HepG2 (cell line): ENCODE results near the gene TXNL4B. TPM values are rescaled to one million over a fixed set of nuclear protein-coding genes. Genes with fewer than 3 reads are reported as not detected.

ENCODE experiments used
- CAMTA2 ChIP-seq: sonication (generic); formaldehyde crosslinking; IDR thresholded peaks from 2 replicates; pipeline ENCODE4 v1.4.0; 2020; ENCODE audit warnings: mild to moderate bottlenecking, missing genetic modification reagents, borderline replicate concordance
- KDM5B ChIP-seq: sonication (generic); formaldehyde crosslinking; IDR thresholded peaks from 2 replicates; pipeline ENCODE4 v1.4.0; 2020; ENCODE audit warnings: missing genetic modification reagents, mild to moderate bottlenecking, borderline replicate concordance
- MEIS1 ChIP-seq: sonication (generic); formaldehyde crosslinking; IDR thresholded peaks from 2 replicates; pipeline ENCODE4 v1.9.0; 2021; ENCODE audit warnings: mild to moderate bottlenecking, missing genetic modification reagents, moderate library complexity, borderline replicate concordance
- MLX ChIP-seq: IDR thresholded peaks from 2 replicates; pipeline ENCODE4 v1.6.1; 2016
- MXI1 ChIP-seq: IDR thresholded peaks from 3 replicates; pipeline ENCODE4 v1.6.1; 2012; ENCODE audit warnings: low read depth, low read length, inconsistent platforms, borderline replicate concordance
- POGZ ChIP-seq: sonication (generic); formaldehyde crosslinking; IDR thresholded peaks from 2 replicates; pipeline ENCODE4 v1.4.0; 2020; ENCODE audit warnings: mild to moderate bottlenecking, missing genetic modification reagents
- TBX2 ChIP-seq: sonication (generic); formaldehyde crosslinking; IDR thresholded peaks from 2 replicates; pipeline ENCODE4 v1.5.0; 2020; ENCODE audit warnings: missing genetic modification reagents, mild to moderate bottlenecking, borderline replicate concordance
- ZMYM4 ChIP-seq: sonication (generic); formaldehyde crosslinking; IDR thresholded peaks from 2 replicates; pipeline ENCODE4 v1.8.1; 2023; ENCODE audit warnings: mild to moderate bottlenecking, missing genetic modification reagents
- ZNF33B ChIP-seq: sonication (generic); formaldehyde crosslinking; IDR thresholded peaks from 2 replicates; pipeline ENCODE4 v1.5.1; 2020; ENCODE audit warnings: mild to moderate bottlenecking, missing genetic modification reagents
- ZNF407 ChIP-seq: sonication (generic); formaldehyde crosslinking; IDR thresholded peaks from one replicate; pipeline ENCODE4 v1.5.1; 2020; ENCODE audit warnings: mild to moderate bottlenecking, missing genetic modification reagents; ENCODE audit errors: not compliant biosample characterization
- ZNF564 ChIP-seq: sonication (generic); formaldehyde crosslinking; IDR thresholded peaks from 2 replicates; pipeline ENCODE4 v1.8.1; 2023; ENCODE audit warnings: mild to moderate bottlenecking, missing genetic modification reagents
- ZNF709 ChIP-seq: sonication (generic); formaldehyde crosslinking; IDR thresholded peaks from 2 replicates; pipeline ENCODE4 v1.5.0; 2020; ENCODE audit warnings: mild to moderate bottlenecking, missing genetic modification reagents
- polyA plus RNA-seq, 8 experiments: library from polyadenylated mRNA; depleted of rRNA in 3 of 8; stranded (reverse) in 7 of 8; unstranded in 1 of 8; fragments of >200 nt; fragmentation: Illumina TruSeq in 4 of 8; extraction: Trizol in 4 of 8; gene quantifications; 2 replicates each; pipeline versions ENCODE4 v1.2.1 to v1.2.3, GENCODE V29; 2011 to 2016; ENCODE audit warnings: low read depth in 4 of 8, missing spikeins in 1 of 8, mixed read lengths in 1 of 8; ENCODE audit not compliant: insufficient read depth in 1 of 8
- total RNA-seq, 5 experiments: library from RNA; depleted of rRNA; stranded (reverse); fragments of >200 nt; fragmentation: Illumina TruSeq; extraction: Trizol; gene quantifications; 2 replicates each; pipeline ENCODE4 v1.2.3, GENCODE V29; 2016; ENCODE audit warnings: low read depth in 1 of 5

Gene TXNL4B
- total and polyA plus RNA-seq, 2 of the 13 experiments (the other 11 are each of a cell fraction or from before 2014, with no cell fraction given), result 17.4 to 18.3 TPM

DNA sequence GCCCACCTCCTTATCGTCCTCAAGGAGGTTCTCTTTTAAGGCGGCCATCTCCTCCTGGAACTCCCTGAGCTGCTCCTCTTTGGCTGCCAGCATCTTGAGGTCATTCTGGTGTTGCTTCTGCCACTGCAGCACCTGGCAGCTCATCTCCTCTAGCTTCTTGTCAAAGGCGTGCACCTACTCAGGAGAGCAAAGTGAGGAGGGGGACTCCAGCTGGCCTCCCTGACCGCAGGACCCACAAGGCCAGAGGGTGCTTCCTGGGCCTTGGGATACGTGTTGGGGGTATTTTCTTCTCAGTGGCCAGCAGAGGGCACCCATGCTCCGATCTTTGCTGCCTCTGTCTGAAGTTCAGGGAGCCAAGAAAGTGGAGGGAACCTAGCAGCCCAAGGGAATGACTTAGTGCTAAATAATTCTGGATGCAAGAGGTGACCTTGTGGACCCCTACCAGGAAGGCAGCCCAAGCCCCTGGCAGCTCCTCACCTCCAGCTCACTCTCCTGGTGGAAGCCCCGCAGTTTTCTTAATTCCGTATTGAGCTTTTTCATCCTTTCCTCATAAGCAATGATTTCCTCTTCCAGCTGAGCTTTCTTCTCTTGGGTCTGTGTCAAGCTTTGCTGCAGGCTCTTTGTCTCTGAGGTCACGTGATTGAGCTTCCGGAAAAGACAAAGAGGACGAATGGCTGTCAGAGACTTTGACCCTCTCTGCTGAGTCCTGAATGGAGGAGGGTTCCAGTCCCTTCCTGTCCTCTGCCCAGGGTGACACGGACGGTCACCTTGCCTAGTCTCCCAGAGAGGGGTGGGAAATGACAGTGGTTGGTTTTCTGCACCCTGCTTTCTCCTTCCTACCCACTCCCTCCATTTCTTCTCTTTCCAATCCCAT lies 31.6 kb upstream of the TXNL4B start (continued):
- TF ChIP-seq ZNF407 (CRISPR knock-in tag) (peak; percentile 35), ZNF33B (CRISPR knock-in tag) (0 out of 2 replicates have a peak, but pooled peaks have one; percentile 28), KDM5B (peak; percentile 23; the same call in 1 of the 2 replicates), ZMYM4 (peak; percentile 82), MEIS1 (CRISPR knock-in tag) (0 out of 2 replicates have a peak, but pooled peaks have one; percentile 39), ZNF709 (0 out of 2 replicates have a peak, but pooled peaks have one; percentile 39), CAMTA2 (CRISPR knock-in tag) (peak; percentile 79; the same call in 1 of the 2 replicates), MXI1 (no peak), MLX (CRISPR knock-in tag) (peak; percentile 82), POGZ (CRISPR knock-in tag) (peak; percentile 78), TBX2 (0 out of 2 replicates have a peak, but pooled peaks have one; percentile 14), ZNF564 (peak; percentile 43; the same call in 1 of the 2 replicates)
